ENCODE measurements around the gene FAF1. TPM values are rescaled to one million over a fixed set of nuclear protein-coding genes. Genes with fewer than 3 reads are reported as not detected.

The FAF1 gene
- total RNA-seq, 2 experiments from 2014 or later, result 42.3 to 114 TPM

DNA sequence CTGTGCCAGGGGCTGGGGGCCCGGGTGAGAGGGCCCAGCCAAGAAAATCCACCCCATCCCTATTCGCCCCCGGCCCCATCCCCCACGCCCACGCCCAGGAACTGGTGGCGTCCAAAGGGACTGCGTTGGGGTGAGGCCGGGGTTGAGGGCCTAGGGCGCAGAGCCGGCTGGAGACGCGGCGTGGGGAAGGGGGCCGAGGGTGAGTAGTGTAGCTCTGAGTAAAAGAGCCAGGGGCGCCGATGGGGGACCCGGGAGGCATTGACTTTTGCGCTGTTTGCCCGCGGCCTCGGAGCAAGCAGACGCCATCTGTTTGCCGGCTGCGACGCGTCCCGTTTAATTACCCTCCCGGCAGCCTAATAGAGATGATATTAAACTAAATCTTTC lies 533.4 kb downstream of the FAF1 start:
- intact Hi-C loops (cut with micrococcal nuclease; ENCODE audit: unreplicated experiment), result no loop called here

DNA sequence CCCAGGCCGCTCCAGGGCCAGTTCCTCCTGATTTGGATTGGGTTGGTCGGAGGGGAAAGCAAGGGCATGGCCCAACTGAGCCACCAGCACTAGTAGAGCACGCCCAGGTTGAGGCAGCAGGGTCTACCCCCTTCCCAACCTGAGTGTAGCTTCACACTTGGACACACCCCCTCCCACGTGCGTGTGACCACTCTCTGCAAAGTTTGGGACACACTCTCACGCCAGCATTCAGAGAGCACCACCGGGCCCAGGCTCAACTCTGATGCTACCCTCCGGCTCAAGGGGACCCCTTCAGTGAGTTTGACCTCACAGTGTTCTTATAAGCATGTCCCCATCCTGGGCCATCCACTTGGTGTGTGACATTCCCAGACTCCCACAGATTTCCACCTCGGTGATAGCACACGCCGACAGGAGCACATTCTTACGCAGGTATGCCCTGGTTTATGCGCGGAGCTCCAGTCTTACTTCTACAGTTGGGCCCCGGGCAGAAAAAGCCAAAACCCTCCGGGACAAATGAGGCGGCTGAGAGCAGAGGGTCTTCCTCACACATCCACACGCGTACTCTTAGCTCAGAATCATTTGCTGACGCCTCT lies 533.9 kb downstream of the FAF1 start:
- POLR2A ChIA-PET, result no interaction called here
- CTCF ChIA-PET (ENCODE audit: unreplicated experiment), result no interaction called here
- no TSS peak for BruUV-seq (replicated peaks)

More for the DNA sequence above, 533.4 kb downstream of the FAF1 start:
- no peak for DNase-seq (ENCODE audit: low spot score)
- no TSS peak for BruUV-seq (replicated peaks)
- ChIA-PET POLR2A (no interaction called here), CTCF (ENCODE audit: unreplicated experiment) (no interaction called here)
- H2AFZ ChIP-seq (ENCODE audit: low read length), result no peak overlapping the region
- H3K27ac ChIP-seq (ENCODE audit: low read depth, low read length, poor library complexity, severe bottlenecking), result no peak overlapping the region
- no peak overlapping the region for H3K4me2 ChIP-seq (ENCODE audit: low read length)
- H3K4me3 ChIP-seq (ENCODE audit: low read depth, low read length, poor library complexity, severe bottlenecking), result no peak overlapping the region
- H4K20me1 ChIP-seq (ENCODE audit: insufficient read depth, low read length), result no peaks in the 10 kb centered on the region
- H3K9me3 ChIP-seq (ENCODE audit: low read length), result no peaks in the 10 kb centered on the region
- no peaks in the 10 kb centered on the region for H3K9me2 ChIP-seq (ENCODE audit: insufficient read depth, low read length)
- TF ChIP-seq, protein P1, sequence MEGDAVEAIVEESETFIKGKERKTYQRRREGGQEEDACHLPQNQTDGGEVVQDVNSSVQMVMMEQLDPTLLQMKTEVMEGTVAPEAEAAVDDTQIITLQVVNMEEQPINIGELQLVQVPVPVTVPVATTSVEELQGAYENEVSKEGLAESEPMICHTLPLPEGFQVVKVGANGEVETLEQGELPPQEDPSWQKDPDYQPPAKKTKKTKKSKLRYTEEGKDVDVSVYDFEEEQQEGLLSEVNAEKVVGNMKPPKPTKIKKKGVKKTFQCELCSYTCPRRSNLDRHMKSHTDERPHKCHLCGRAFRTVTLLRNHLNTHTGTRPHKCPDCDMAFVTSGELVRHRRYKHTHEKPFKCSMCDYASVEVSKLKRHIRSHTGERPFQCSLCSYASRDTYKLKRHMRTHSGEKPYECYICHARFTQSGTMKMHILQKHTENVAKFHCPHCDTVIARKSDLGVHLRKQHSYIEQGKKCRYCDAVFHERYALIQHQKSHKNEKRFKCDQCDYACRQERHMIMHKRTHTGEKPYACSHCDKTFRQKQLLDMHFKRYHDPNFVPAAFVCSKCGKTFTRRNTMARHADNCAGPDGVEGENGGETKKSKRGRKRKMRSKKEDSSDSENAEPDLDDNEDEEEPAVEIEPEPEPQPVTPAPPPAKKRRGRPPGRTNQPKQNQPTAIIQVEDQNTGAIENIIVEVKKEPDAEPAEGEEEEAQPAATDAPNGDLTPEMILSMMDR (conservative IDR thresholded peaks at IDR 0.05; ENCODE audit: low read length), result no peak
- no peak for TF ChIP-seq EZH2phosphoT487 (IDR thresholded peaks at IDR 0.05; ENCODE audit: borderline replicate concordance, low read depth, low read length)
- no peaks in the 10 kb centered on the region for H3K79me2 ChIP-seq (ENCODE audit: insufficient read depth, low read depth, low read length)
- H3K36me3 ChIP-seq (ENCODE audit: insufficient read depth, low read length), result no peaks in the 10 kb centered on the region
- no peaks in the 10 kb centered on the region for H3K4me1 ChIP-seq (ENCODE audit: insufficient read depth, low read length, poor library complexity, severe bottlenecking)

More for the DNA sequence above, 533.9 kb downstream of the FAF1 start:
- no peaks in the 10 kb centered on the region for H3K4me1 ChIP-seq (ENCODE audit: insufficient read depth, low read length, poor library complexity, severe bottlenecking)
- TF ChIP-seq EZH2phosphoT487 (IDR thresholded peaks at IDR 0.05; ENCODE audit: borderline replicate concordance, low read depth, low read length), result no peak
- TF ChIP-seq, protein P1 (conservative IDR thresholded peaks at IDR 0.05; ENCODE audit: low read length), result no peak
- H3K9me3 ChIP-seq (ENCODE audit: low read length), result no peaks in the 10 kb centered on the region
- no peaks in the 10 kb centered on the region for H3K36me3 ChIP-seq (ENCODE audit: insufficient read depth, low read length)
- H4K20me1 ChIP-seq (ENCODE audit: insufficient read depth, low read length), result no peaks in the 10 kb centered on the region
- H3K79me2 ChIP-seq (ENCODE audit: insufficient read depth, low read depth, low read length), result no peaks in the 10 kb centered on the region
- no peaks in the 10 kb centered on the region for H3K9me2 ChIP-seq (ENCODE audit: insufficient read depth, low read length)
- H2AFZ ChIP-seq (ENCODE audit: low read length), result no peak overlapping the region
- DNase-seq (ENCODE audit: low spot score), result no peak
- H3K4me2 ChIP-seq (ENCODE audit: low read length), result no peak overlapping the region
- no peak overlapping the region for H3K4me3 ChIP-seq (ENCODE audit: low read depth, low read length, poor library complexity, severe bottlenecking)
- intact Hi-C loops (cut with micrococcal nuclease; ENCODE audit: unreplicated experiment), result no loop called here
- no peak overlapping the region for H3K27ac ChIP-seq (ENCODE audit: low read depth, low read length, poor library complexity, severe bottlenecking)

All from OCI-LY7 (cell line).